ENCODE data around the gene RIMBP2.

RIMBP2 gene

DNA sequence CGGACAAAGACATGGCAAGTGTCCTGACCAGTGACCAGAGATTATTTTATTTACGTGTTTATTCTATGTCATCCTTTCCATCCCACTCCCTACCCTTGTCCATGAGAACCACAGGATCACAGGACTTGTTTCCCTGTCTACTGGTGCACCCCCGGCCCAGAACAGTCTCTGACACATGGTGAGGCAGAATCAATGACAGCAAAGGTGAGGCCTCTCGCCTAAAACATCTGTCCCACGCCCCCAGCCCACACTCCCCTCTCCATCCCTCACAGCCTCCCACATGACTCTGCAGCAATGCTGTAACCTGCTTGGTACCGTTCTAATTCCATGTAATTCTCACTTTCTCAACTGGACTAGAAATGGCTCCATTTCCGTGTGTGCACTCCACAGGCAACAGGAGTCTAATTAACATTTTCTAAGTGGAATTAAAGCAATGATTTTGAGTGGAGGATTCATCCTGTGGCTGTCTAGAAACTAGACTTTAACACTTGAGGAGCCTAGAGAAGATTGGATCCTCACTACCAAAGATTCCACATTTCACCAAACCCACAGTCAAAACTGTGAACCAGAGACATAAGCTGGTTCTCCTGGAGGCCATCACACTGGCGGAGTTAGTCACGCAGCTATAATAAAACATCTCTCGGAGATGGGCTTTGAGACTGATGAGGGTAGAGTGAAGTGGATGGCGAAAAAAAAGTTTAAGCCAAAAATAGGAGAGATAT, 228.3 kb downstream of the RIMBP2 start:
- Histone ChIP-seq H3K36me3 (ENCODE audit: control insufficient read depth, insufficient read depth, low read length) (no peaks in the 10 kb centered on the region), H3K4me1 (ENCODE audit: control insufficient read depth, low read depth, low read length) (no peaks in the 10 kb centered on the region), H3K27me3 (ENCODE audit: insufficient read depth, low read length, poor library complexity) (no peaks in the 10 kb centered on the region), H2BK5ac (ENCODE audit: low read length) (no peak overlapping the region), H3K9ac (ENCODE audit: low read length) (no peak overlapping the region), H3K79me1 (ENCODE audit: low read length) (no peaks in the 10 kb centered on the region), H3K4ac (ENCODE audit: low read depth, low read length) (no peak overlapping the region), H3K23ac (ENCODE audit: low read length) (no peak overlapping the region), H3K4me2 (ENCODE audit: low read length) (no peak overlapping the region), H2BK15ac (replicated peaks; ENCODE audit: low read depth) (no peak overlapping the region), H3K27ac (ENCODE audit: low read depth, low read length) (no peak overlapping the region), H3K4me3 (ENCODE audit: low read length) (no peak overlapping the region), H3K56ac (ENCODE audit: low read length) (no peak overlapping the region), H2BK120ac (ENCODE audit: low read depth, low read length) (no peak overlapping the region), H3K79me2 (ENCODE audit: control insufficient read depth, insufficient read depth, low read length) (no peaks in the 10 kb centered on the region), H4K5ac (ENCODE audit: low read length) (no peak overlapping the region), H2AK5ac (ENCODE audit: low read length) (no peak overlapping the region), H4K8ac (ENCODE audit: low read depth, low read length) (no peak overlapping the region), H3K18ac (ENCODE audit: low read length) (no peak overlapping the region)
- no CpG with 5 or more reads among the region's 11 CpGs for WGBS (ENCODE audit: extremely low coverage, insufficient coverage, low lambda C conversion rate)
- no peak for DNase-seq

DNA sequence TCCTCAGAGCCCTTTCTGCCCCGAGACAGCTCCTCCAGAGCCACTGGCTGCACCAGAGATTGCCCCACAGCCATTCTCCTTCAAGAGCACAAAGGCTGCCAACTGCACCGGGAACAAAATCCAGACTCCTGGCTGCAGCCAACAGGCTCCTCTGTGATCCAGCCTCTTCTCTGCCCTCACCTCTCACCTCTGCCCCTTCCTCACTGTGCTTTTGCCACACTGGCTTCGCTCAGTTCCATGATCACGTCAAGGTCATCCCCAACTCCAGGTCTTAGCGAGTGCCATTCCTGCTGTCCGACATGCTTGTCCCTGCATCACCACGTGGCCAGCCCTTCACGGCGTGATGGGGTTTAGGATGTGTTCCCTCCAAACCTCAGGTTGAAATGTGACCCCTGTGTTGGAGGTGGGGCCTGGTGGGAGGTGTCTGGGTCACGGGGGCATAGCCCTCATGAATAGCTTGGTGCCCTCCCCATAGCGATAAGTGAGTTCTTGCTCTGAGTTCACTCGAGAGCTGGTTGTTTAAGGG, 229.1 kb downstream of the RIMBP2 start:
- WGBS (ENCODE audit: extremely low coverage, insufficient coverage, low lambda C conversion rate), result no CpG with 5 or more reads among the region's 12 CpGs
- no peak overlapping the region for H3K9ac ChIP-seq (ENCODE audit: low read length)

DNA sequence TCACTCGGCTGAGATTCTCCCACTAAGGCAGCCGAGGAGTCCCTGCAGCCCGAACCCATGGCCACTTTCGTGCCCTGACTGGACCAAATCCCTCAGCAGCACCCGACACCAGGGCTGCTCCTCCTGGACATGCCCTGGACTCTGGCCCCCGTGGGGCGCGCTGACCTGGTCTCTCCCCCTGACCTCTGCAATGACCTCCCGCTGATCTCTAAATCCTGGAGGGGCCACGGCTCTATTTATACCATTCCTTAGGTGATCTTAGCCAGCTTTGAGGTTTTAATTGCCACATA, 230.0 kb downstream of the RIMBP2 start:
- no peak overlapping the region for H2BK120ac ChIP-seq (ENCODE audit: low read depth, low read length)
- no peaks in the 10 kb centered on the region for H3K79me2 ChIP-seq (ENCODE audit: control insufficient read depth, insufficient read depth, low read length)
- no peaks in the 10 kb centered on the region for H3K4me1 ChIP-seq (ENCODE audit: control insufficient read depth, low read depth, low read length)
- no peak overlapping the region for H2BK5ac ChIP-seq (ENCODE audit: low read length)
- DNase-seq, result no peak
- H3K4ac ChIP-seq (ENCODE audit: low read depth, low read length), result no peak overlapping the region
- WGBS (ENCODE audit: extremely low coverage, insufficient coverage, low lambda C conversion rate), result no CpG with 5 or more reads among the region's 10 CpGs
- H3K18ac ChIP-seq (ENCODE audit: low read length), result no peak overlapping the region
- no peaks in the 10 kb centered on the region for H3K27me3 ChIP-seq (ENCODE audit: insufficient read depth, low read length, poor library complexity)
- no peak overlapping the region for H3K56ac ChIP-seq (ENCODE audit: low read length)
- no peak overlapping the region for H2BK15ac ChIP-seq (replicated peaks; ENCODE audit: low read depth)
- no peak overlapping the region for H2AK5ac ChIP-seq (ENCODE audit: low read length)
- H3K27ac ChIP-seq (ENCODE audit: low read depth, low read length), result no peak overlapping the region
- H4K8ac ChIP-seq (ENCODE audit: low read depth, low read length), result no peak overlapping the region
- no peak overlapping the region for H3K9ac ChIP-seq (ENCODE audit: low read length)
- H3K79me1 ChIP-seq (ENCODE audit: low read length), result no peaks in the 10 kb centered on the region
- H3K36me3 ChIP-seq (ENCODE audit: control insufficient read depth, insufficient read depth, low read length), result no peaks in the 10 kb centered on the region
- no peak overlapping the region for H3K23ac ChIP-seq (ENCODE audit: low read length)
- no peak overlapping the region for H3K4me2 ChIP-seq (ENCODE audit: low read length)
- no peak overlapping the region for H3K4me3 ChIP-seq (ENCODE audit: low read length)
- H4K5ac ChIP-seq (ENCODE audit: low read length), result no peak overlapping the region

More for the DNA sequence above, 229.1 kb downstream of the RIMBP2 start:
- Histone ChIP-seq H3K23ac (ENCODE audit: low read length) (no peak overlapping the region), H2BK5ac (ENCODE audit: low read length) (no peak overlapping the region), H2BK120ac (ENCODE audit: low read depth, low read length) (no peak overlapping the region), H3K4me3 (ENCODE audit: low read length) (no peak overlapping the region), H3K18ac (ENCODE audit: low read length) (no peak overlapping the region), H3K27ac (ENCODE audit: low read depth, low read length) (no peak overlapping the region), H3K4ac (ENCODE audit: low read depth, low read length) (no peak overlapping the region), H2AK5ac (ENCODE audit: low read length) (no peak overlapping the region), H3K4me2 (ENCODE audit: low read length) (no peak overlapping the region), H4K8ac (ENCODE audit: low read depth, low read length) (no peak overlapping the region), H3K56ac (ENCODE audit: low read length) (no peak overlapping the region), H3K36me3 (ENCODE audit: control insufficient read depth, insufficient read depth, low read length) (no peaks in the 10 kb centered on the region), H3K27me3 (ENCODE audit: insufficient read depth, low read length, poor library complexity) (no peaks in the 10 kb centered on the region), H3K79me2 (ENCODE audit: control insufficient read depth, insufficient read depth, low read length) (no peaks in the 10 kb centered on the region), H4K5ac (ENCODE audit: low read length) (no peak overlapping the region), H2BK15ac (replicated peaks; ENCODE audit: low read depth) (no peak overlapping the region), H3K79me1 (ENCODE audit: low read length) (no peaks in the 10 kb centered on the region), H3K4me1 (ENCODE audit: control insufficient read depth, low read depth, low read length) (no peaks in the 10 kb centered on the region)
- no peak for DNase-seq

DNA sequence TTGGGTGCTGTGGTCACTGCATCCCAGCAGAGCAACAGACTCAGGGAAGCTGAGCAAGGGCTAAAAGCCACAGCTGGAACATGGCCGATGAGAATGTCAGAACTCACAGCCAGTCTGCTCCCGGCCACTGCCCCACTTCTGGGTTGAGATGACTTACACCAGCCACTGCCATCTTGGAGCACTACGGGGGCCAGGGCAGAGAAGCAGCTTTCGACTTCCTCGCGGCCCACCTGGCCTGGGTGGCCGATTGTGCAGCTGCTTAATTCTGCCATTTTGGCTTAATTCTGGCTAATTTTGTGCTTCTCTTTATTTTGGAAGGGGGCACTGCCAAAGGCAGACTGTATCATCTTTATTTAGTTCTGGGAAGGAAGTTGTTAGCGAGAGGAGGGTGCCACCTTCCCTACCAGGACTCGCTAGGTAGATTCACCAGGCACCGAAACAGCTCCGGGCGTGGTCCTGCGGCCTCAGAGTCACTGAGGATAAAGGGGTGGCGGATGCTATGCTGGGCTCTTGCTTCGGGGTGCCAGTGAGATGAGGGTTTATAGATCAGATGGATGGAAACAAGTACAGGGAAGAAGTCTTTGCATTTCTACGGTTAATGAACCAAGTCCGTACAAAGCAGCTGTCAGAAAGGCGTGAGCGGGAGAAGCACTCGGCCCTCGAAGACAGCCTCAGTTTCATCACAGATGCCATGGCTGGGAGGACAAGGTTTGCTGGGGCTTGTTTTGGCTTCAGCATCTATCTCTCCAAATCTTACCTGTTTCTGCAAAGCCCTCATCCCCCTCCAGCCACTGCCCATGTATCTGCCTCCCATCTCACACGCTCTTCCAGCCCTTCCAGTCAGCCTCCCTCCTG, 230.6 kb downstream of the RIMBP2 start:
- Histone ChIP-seq H2BK120ac (ENCODE audit: low read depth, low read length) (no peak overlapping the region), H3K56ac (ENCODE audit: low read length) (no peak overlapping the region), H2BK5ac (ENCODE audit: low read length) (no peak overlapping the region), H3K79me1 (ENCODE audit: low read length) (no peaks in the 10 kb centered on the region), H2BK15ac (replicated peaks; ENCODE audit: low read depth) (no peak overlapping the region), H4K5ac (ENCODE audit: low read length) (no peak overlapping the region), H3K36me3 (ENCODE audit: control insufficient read depth, insufficient read depth, low read length) (no peaks in the 10 kb centered on the region), H3K27ac (ENCODE audit: low read depth, low read length) (no peak overlapping the region), H3K9ac (ENCODE audit: low read length) (no peak overlapping the region), H3K4me3 (ENCODE audit: low read length) (no peak overlapping the region), H4K8ac (ENCODE audit: low read depth, low read length) (no peak overlapping the region), H2AK5ac (ENCODE audit: low read length) (no peak overlapping the region), H3K79me2 (ENCODE audit: control insufficient read depth, insufficient read depth, low read length) (no peaks in the 10 kb centered on the region), H3K27me3 (ENCODE audit: insufficient read depth, low read length, poor library complexity) (no peaks in the 10 kb centered on the region), H3K18ac (ENCODE audit: low read length) (no peak overlapping the region), H3K23ac (ENCODE audit: low read length) (no peak overlapping the region), H3K4ac (ENCODE audit: low read depth, low read length) (no peak overlapping the region), H3K4me2 (ENCODE audit: low read length) (no peak overlapping the region), H3K4me1 (ENCODE audit: control insufficient read depth, low read depth, low read length) (no peaks in the 10 kb centered on the region)
- WGBS (ENCODE audit: extremely low coverage, insufficient coverage, low lambda C conversion rate), result no CpG with 5 or more reads among the region's 22 CpGs
- DNase-seq, result no peak

DNA sequence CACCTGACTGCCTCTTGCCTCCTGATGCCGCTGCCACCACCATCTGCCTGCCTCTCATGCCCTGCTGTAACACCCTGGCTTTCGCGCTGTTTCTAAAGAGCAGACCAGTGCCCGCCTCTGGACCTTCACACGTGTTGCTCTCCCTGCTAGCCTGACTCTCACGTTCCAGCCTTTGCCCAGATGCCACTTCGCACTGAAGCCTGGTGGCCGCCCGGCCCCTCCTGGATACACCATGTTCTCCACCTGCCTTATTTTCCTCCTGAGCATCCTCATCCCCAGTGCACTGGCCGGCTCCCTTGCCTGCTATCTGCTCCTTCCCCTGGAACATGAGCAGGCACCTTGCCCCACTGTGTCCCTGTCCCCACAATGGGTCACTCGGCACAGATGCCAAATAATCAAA, 231.9 kb downstream of the RIMBP2 start:
- H3K4me1 ChIP-seq (ENCODE audit: control insufficient read depth, low read depth, low read length), result no peaks in the 10 kb centered on the region
- no peak overlapping the region for H3K23ac ChIP-seq (ENCODE audit: low read length)
- H3K9ac ChIP-seq (ENCODE audit: low read length), result no peak overlapping the region
- no peak overlapping the region for H3K56ac ChIP-seq (ENCODE audit: low read length)
- no CpG with 5 or more reads among the region's 11 CpGs for WGBS (ENCODE audit: extremely low coverage, insufficient coverage, low lambda C conversion rate)
- H2BK5ac ChIP-seq (ENCODE audit: low read length), result no peak overlapping the region
- H3K18ac ChIP-seq (ENCODE audit: low read length), result no peak overlapping the region
- H3K4me3 ChIP-seq (ENCODE audit: low read length), result no peak overlapping the region
- H3K36me3 ChIP-seq (ENCODE audit: control insufficient read depth, insufficient read depth, low read length), result no peaks in the 10 kb centered on the region
- H4K5ac ChIP-seq (ENCODE audit: low read length), result no peak overlapping the region
- H2AK5ac ChIP-seq (ENCODE audit: low read length), result no peak overlapping the region
- no peak overlapping the region for H3K27ac ChIP-seq (ENCODE audit: low read depth, low read length)
- H3K27me3 ChIP-seq (ENCODE audit: insufficient read depth, low read length, poor library complexity), result no peaks in the 10 kb centered on the region
- no peak for DNase-seq
- H3K79me1 ChIP-seq (ENCODE audit: low read length), result no peaks in the 10 kb centered on the region
- no peak overlapping the region for H4K8ac ChIP-seq (ENCODE audit: low read depth, low read length)
- no peak overlapping the region for H3K4me2 ChIP-seq (ENCODE audit: low read length)
- no peak overlapping the region for H3K4ac ChIP-seq (ENCODE audit: low read depth, low read length)
- no peak overlapping the region for H2BK120ac ChIP-seq (ENCODE audit: low read depth, low read length)
- H2BK15ac ChIP-seq (replicated peaks; ENCODE audit: low read depth), result no peak overlapping the region
- no peaks in the 10 kb centered on the region for H3K79me2 ChIP-seq (ENCODE audit: control insufficient read depth, insufficient read depth, low read length)

All from mesendoderm (in vitro differentiated cells).